ENCODE data around the gene OR11A1. TPM values are rescaled to one million over a fixed set of nuclear protein-coding genes. Genes with fewer than 3 reads are reported as not detected.

The OR11A1 gene
- total and polyA plus RNA-seq, 2 experiments from 2014 or later: not detected

DNA sequence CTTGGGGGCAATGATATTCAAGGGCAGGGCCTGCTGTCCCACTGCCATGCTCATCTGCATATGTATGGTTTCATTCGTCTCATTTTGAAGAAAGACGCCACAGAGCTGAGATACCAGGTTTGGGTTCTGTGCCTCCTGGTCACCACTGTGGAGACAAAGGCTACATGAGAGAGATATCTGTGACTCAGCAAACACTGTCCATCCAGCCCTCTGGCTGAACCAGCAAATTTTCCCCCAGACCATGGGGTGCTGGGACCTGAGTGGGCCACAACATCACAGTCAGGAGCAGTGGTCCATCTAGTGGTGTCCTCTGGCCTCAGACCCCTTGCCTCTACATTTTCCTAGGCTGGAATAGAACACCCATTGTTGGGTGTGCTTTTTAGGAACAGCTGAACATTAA is 30.8 kb upstream of the OR11A1 start, which contains the start of gene MAS1L:
MAS1L (minus strand) TSS at position 297 of the 400 bp plus-strand sequence; CDS start at position 243, 54 bp downstream.
- no peak within 1 kb of the TSS for H3K27ac ChIP-seq (ENCODE audit: low read depth)
- peaks cover 5% of the 10 kb centered on the region for H3K27me3 Mint-ChIP-seq (ENCODE audit: insufficient read depth, low read depth, poor library complexity)
- no peak within 1 kb of the TSS for H3K4me3 ChIP-seq
- no peaks in the 10 kb centered on the region for H3F3A ChIP-seq (replicated peaks; ENCODE audit: low read depth)
- no peaks in the 10 kb centered on the region for H3K9me3 Mint-ChIP-seq
- H3K9me2 ChIP-seq (ENCODE audit: insufficient read depth): peaks cover 22% of the 10 kb centered on the region
- ATAC-seq (no peak), DNase-seq (ENCODE audit: low spot score) (no peak)
- H3K4me1 Mint-ChIP-seq: no peaks in the 10 kb centered on the region
- no peaks in the 10 kb centered on the region for H3K36me3 ChIP-seq (ENCODE audit: insufficient read depth)
- no peak within 1 kb of the TSS for H3K4me3 Mint-ChIP-seq
- H3K4me2 ChIP-seq: no peak within 1 kb of the TSS
- H3K4me1 ChIP-seq (ENCODE audit: insufficient read depth): no peaks in the 10 kb centered on the region
- no peak within 1 kb of the TSS for H3K27ac Mint-ChIP-seq
- H3K27me3 ChIP-seq (ENCODE audit: insufficient read depth): no peaks in the 10 kb centered on the region
- no peaks in the 10 kb centered on the region for H3K79me2 ChIP-seq (replicated peaks; ENCODE audit: insufficient read depth)
- H4K20me1 ChIP-seq (replicated peaks; ENCODE audit: insufficient read depth): no peaks in the 10 kb centered on the region
- H2AFZ ChIP-seq: no peak within 1 kb of the TSS
- TF ChIP-seq EZH2 (IDR thresholded peaks at IDR 0.05; ENCODE audit: low read depth, unreplicated experiment) (no peak), ZNF462 (CRISPR knock-in tag; IDR thresholded peaks at IDR 0.05) (no peak), ETS1 (IDR thresholded peaks at IDR 0.05) (no peak)
- no peaks in the 10 kb centered on the region for H3K36me3 Mint-ChIP-seq (ENCODE audit: low read depth)

GRCh38 chr6:29487131-29487530 is 30.3 kb upstream of the OR11A1 start:
- Mint-ChIP-seq H3K27ac (no peak overlapping the region), H3K36me3 (ENCODE audit: low read depth) (no peaks in the 10 kb centered on the region), H3K4me1 (no peaks in the 10 kb centered on the region), H3K4me3 (no peak overlapping the region), H3K9me3 (no peaks in the 10 kb centered on the region), H3K27me3 (ENCODE audit: insufficient read depth, low read depth, poor library complexity) (peaks cover 4% of the 10 kb centered on the region)
- Histone ChIP-seq H3F3A (replicated peaks; ENCODE audit: low read depth) (no peaks in the 10 kb centered on the region), H3K79me2 (replicated peaks; ENCODE audit: insufficient read depth) (no peaks in the 10 kb centered on the region), H3K4me1 (ENCODE audit: insufficient read depth) (no peaks in the 10 kb centered on the region), H3K36me3 (ENCODE audit: insufficient read depth) (no peaks in the 10 kb centered on the region), H3K4me2 (no peak overlapping the region), H4K20me1 (replicated peaks; ENCODE audit: insufficient read depth) (no peaks in the 10 kb centered on the region), H2AFZ (no peak overlapping the region), H3K4me3 (no peak overlapping the region), H3K9me2 (ENCODE audit: insufficient read depth) (peaks cover 22% of the 10 kb centered on the region), H3K27me3 (ENCODE audit: insufficient read depth) (no peaks in the 10 kb centered on the region), H3K27ac (ENCODE audit: low read depth) (no peak overlapping the region)
- ATAC-seq (no peak), DNase-seq (ENCODE audit: low spot score) (no peak)
- no peak for TF ChIP-seq ZNF114 (CRISPR knock-in tag; IDR thresholded peaks at IDR 0.05)

All from GM23338 (cell line).